Measurements from ENCODE around the gene LBP.
"Not testable (repeated sequence)": the region's sequence is repeated elsewhere in the genome, so short reads cannot be mapped to it uniquely, and the experiment has no call there.

LBP gene

GRCh38 chr20:38346247-38346651, at the start of gene LBP:
TSS of gene LBP (plus strand) at chr20:38346482. CDS start at chr20:38346517, 35 bp downstream.
- no peak for DNase-seq

- DNase-seq = no peak
These were observed 48.2 kb upstream of the LBP start for GRCh38 chr20:38297916-38298674.

DNA sequence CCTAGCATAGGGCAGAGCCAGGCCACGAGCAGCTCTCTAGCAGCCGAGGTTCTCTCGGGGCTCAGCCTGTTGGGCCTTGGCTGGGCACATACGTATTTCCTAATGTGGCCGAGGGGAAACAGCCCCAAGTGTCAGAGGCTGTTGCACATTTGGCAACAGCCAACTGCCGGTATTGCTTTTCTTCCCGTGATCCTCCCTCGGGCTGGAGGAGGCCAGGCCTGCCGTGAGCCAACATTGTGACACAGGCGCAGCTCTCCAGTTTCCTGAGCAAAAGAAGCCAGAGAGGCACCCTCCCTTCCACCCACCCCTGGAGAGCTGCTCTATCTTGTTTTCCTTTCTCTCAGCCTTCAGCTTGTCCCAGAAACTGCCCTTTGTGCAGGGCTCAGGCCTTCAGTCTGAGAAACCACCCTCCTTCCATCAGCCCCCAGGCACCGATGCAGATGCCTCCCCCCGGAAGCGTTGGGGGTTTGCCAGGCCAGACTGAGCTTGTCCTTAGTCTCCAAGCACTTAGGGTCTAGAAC, 47.5 kb upstream of the LBP start:
- DNase-seq = no peak

DNA sequence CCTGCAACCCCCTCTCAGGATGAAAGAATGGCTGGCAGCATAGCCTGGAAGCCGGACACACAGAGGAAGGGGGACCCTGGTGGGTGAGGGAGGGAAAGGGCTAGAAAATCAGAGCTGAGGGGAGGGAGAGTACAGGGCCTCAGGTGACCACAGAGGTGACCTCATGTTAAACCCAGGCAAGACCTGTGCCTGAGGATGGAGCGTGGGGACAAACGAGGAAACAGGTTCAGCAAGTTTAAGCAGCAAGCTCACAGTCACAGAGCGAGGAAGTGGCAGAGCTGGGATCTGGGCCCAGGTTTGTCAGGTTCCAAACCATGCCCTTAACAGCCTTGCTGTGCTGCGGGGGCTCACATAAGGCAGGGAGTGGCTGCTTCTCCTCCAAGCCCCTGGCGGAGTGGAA, 46.3 kb upstream of the LBP start:
- DNase-seq = no peak

- DNase-seq = no peak
These were observed 45.8 kb upstream of the LBP start for GRCh38 chr20:38300438-38300837.

DNA sequence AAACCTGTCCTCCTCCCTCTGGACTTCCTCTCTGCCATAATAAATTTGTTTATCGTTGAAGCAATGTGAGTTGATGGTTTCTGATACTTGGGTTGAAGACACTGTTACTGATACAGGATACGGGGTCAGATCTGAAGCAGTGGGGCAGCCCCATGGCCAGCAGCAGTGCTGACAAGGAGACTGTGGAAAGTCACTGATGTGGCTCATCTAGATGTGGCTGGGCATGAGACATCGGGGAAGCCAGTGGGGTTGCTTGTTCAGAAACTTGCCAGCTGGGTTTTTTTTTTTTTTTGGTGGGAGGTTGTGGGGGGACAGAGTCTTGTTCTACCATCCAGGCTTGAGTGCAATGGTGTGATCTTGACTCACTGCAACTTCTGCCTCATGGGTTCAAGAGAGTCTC, 45.0 kb upstream of the LBP start:
- no peak for DNase-seq

DNA sequence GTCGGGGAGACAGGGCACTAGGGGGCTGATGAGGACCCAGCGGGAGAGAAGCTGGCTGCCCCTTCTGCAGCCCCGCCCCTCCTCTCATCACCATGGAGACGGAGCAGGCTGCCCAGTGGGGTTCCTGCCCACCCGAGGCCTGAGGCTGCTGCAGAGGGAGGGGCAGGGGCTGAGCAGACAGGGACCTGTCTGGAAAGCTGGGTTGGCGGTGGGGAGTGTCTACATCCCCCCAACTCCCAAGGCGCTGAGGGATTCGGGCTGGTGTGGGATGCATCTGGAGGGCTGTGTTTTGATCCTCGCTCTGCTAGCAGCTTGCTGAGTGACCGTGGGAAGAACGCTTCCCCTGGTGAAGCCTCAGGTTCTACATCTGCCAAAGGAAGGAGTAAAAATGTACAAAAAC, 43.5 kb upstream of the LBP start:
- DNase-seq = no peak

DNA sequence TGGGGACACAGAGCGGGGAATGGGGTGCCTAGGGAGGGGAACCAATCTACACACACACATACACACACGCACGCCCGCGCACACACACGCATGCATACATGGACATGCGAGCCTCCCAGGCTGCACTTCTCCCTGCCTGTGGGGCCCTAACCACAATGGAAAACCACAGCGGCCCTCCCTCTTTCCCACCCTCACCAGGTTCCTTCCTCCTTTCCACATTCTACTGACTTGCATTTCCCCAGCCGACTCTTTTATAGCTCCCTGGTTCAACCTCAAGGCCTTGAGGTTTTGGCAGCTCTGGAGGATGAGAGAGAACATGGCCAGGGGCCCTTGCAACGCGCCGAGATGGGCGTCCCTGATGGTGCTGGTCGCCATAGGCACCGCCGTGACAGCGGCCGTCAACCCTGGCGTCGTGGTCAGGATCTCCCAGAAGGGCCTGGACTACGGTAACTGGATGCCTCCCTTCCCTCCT, 42.3 kb upstream of the LBP start, which contains the start of gene BPI:
Gene BPI, plus strand, starts transcription at position 249 of the 472 bp plus-strand sequence. Its CDS starts 68 bp downstream, at position 317.
- no peak for DNase-seq

GRCh38 chr20:38304845-38305447, 41.3 kb upstream of the LBP start:
- DNase-seq = no peak

DNA sequence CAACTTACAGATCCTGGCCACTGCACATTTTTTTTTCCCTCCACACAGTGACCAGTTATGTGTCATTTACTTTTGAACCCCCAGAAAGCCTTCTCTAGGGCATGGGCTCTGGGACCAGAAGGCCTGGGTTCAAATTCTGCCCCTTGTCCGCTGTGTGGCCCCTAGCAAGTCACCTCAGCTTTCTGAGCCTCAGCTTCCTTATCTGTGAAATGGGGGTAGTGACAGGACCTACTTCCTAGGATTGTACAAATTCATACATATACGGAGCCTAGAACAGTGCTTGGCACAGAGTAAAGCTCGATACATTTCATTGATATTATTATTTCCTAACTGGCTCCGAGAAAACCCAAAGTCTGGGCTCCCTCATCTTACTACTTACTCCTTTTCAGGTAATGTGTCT, 40.7 kb upstream of the LBP start:
- no peak for DNase-seq

DNA sequence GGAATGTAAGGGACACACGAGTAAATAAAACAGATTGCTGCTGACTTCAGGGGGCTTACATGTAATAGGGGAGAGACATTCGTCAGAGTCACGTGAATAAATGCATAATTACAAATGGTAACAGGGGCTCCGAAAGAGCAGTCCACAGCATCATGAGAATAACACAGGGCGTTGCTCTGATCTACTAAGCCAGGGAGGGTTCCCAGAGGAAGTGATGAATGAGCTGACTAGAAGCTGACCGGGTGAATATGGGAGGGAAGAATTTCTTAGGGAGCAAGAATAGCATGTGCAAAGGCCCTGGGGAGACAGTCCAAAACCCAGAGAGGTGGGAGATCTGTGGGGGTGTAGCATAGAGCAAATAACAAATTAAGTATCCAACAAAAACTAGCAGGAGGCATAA, 39.9 kb upstream of the LBP start:
- no peak for DNase-seq

- no peak for DNase-seq
These were observed 38.8 kb upstream of the LBP start for GRCh38 chr20:38307371-38308046.

DNA sequence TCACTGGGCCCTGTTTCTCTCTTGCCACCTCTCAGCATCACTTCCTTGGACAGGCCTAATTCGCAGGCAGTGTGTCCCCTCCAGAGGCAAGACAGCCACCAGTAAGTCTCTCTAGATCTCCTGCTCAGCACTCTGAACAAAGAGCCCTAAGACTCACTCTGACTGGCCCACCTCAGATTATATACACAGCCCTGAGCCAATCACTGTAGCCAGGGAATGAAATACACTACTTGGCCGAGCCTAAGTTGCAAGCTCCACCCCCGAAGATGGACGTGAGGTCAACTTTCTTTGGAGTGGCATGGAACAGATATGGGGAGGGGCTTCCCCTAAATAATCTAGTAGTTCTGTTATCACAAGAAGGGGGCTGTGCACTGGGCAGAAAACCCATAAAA, 38.2 kb upstream of the LBP start:
- DNase-seq = no peak

DNA sequence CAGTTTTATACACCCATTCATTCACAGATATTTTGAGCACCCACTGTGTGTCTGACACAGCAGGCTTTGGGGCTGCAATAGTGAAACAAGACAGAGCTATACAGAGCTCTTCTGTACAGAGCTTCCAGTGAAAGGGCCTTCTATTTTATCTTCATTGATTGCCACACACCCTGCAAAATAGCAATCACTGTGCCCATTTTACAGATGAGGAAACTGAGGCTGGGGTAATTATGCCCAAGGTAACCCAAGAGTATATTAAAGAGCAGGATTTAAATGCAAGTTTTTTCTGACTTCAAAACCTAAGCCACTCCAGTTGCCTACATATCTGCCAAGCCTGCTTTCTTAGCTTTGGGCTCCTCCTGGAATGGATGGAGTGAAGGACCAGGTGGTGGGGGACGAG, 37.8 kb upstream of the LBP start:
- DNase-seq = no peak

DNA sequence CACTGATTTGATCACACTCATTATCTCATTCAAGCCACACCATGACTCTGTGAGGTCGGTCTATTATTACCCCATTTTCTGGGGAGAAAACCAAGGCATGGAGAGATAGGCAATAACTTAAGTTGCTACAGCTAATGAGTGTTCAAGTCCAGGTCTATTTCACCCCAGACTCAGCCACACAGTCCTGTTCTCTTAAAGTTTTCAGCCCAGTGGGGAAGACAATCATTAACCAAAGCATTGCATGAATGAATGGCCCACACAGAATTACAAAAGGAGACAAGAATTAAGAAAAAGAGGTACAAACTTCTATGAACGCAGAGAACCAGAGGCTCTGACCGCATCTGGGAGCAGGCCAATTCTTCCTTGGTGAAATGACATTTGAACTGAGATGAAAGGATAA, 35.2 kb upstream of the LBP start:
- no peak for DNase-seq

DNA sequence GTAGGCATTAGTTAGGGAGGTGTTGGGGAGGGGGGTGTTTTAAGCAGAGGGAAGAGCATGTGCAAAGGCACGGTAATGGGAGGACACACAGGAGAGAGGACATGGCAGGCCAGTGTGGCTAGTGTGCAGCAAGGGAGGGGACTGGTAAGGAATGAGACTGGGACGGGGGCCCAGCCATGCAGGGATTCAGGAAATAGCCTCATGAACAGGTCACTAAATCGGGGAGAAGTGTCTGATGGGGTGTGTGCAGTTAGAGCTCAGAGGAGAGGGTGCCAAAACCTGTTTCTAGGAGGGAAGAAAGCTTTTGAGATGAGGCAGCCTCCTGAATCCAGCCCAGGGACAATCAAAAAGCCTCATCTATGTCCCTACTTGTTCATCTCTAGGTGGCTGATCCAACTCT, 34.8 kb upstream of the LBP start:
- DNase-seq = no peak

DNA sequence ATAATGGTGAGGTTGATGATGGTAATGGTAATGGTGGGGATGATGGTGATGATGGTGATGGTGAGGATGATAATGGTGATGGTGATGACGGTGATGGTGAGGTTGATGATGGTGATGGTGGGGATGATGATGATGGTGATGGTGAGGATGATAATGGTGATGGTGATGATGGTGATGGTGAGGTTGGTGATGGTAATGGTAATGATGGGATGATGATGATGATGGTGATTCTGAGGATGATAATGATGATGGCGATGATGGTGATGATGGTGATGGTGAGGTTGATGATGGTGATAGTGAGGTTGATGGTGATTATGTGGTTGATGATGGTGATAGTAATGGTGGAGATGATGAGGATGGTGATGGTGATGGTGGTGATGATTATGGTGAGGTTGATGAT, 32.6 kb upstream of the LBP start:
- no peak for DNase-seq

DNA sequence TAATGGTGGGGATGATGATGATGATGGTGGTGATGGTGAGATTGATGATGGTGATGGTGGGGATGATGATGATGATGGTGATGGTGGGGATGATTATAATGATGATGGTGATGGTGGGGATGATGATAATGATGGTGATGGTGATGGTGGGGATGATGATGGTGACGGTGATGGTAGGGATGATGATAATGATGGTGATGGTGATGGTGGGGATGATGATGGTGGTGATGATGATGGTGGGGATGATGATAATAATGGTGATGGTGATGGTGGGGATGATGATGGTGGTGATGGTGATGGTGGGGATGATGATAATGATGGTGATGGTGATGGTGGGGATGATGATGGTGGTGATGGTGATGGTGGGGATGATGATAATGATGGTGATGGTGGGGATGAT, 31.9 kb upstream of the LBP start:
- not testable (repeated sequence) for DNase-seq

- DNase-seq = no peak
These were observed 30.9 kb upstream of the LBP start for GRCh38 chr20:38315290-38315966.

DNA sequence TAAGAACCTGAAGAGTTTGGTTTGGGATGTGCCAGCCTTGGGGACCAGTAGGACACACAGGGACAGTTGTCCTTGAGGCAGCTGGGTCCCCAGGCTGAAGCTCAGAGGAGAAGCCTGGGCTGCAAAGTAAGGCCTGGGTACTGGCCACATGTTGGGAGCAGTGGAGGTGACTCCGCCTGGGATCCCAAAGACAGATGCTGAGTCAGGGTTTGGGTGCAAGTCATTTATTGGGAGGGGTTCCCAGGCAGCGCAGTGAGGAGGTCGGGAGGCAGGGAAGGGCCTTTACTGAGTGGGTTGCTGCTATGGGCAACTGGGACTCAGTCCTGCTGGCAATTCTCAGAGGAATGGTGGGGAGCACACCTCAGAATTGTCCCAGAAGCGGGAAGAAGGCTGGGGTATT, 29.9 kb upstream of the LBP start:
- DNase-seq = no peak

DNA sequence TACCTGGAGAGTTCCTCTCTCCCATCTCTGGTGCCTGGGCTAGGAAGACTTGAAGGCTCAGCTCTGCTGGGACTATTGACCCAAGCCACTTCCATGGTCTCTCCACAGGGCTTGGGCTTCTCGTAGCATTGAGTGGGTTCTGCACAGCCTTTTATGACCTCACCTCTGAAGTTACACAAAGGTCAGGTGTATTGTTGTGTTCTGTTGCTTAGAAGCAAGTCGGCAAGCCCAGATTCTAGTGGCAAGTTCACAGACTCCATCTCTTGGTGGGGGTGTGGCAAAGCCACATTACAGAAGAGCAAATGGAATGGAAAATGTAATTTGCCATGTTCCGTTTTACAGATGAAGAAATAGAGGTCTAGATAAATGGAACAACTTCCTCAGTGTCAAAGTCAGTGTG, 28.9 kb upstream of the LBP start:
- DNase-seq = no peak

DNA sequence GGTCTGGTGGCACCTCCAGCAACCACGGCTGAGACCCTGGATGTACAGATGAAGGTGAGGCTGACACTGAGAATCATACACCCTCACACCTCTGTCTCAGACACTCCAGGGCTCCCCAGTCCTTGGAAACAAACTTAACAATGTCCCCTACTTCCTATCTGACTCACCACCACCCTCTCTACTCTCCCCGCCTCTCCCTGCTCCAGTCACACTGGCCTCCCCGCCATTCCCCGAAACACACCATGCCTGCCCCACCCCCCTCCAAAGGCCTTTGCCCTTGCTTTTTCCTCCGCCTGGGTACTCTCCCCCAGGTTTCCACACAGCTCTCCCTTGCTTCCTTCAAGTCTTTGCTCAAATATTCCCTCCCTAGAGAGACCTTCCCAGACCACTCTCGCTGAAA, 26.1 kb upstream of the LBP start:
- no peak for DNase-seq

DNA sequence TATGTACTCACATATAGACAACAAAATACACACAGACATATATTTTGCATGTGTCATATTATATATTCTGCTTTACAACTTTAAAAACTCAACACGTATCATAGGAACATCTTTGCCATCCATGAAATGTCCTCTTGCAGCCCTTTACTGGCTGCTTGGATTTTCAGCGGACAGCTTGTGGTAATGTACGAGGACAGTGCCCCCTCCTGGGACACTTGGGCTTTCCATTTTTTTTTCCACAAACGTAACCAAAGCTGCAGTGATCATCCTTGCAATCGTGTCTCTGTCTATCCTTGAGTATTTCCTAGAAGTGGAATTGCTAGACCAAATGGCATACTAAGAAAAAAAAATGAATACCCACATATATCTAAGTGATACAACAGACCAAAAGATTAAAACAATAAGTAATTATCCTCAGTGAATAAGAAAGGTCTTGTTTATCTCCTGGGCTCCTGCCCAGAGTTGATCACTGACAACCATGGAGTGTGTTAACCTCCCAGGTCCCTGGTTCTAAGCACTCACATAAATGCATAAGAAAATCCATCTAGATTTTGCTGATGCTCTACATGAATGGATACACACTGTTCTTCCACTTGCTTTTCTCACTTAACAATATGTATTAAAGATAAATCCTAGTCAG, 24.2 kb upstream of the LBP start:
- DNase-seq = peak in 1 of 2 experiments; percentile 23
